OCI-LY7 (cell line): ENCODE results near the gene PLCL2. TPM values are rescaled to one million over a fixed set of nuclear protein-coding genes. Genes with fewer than 3 reads are reported as not detected.

ENCODE experiments used
- BruUV-seq: library from RNA; stranded (reverse); fragments of 400-500 nt; replicated peaks from 2 replicates; lab custom pipeline; 2021; lab: Mats Ljungman, UMichigan
- CTCF ChIA-PET: fragments of 300-600 bp; sonication (Branson Sonifier 250); formaldehyde crosslinking; loops from one replicate; lab custom pipeline; 2022; ENCODE audit warnings: antibody characterized with exemption; ENCODE audit not compliant: unreplicated experiment; lab: Charles Lee
- POLR2A ChIA-PET: fragments of 300-600 bp; sonication (Branson Sonifier 250); formaldehyde crosslinking; loops from one replicate; lab custom pipeline; 2022; ENCODE audit warnings: antibody characterized with exemption; lab: Charles Lee
- DNase-seq: peaks from one replicate; pipeline ENCODE4 v3.0.0-alpha.2; 2015; ENCODE audit warnings: low spot score
- H2AFZ ChIP-seq: fragments of 200-600 bp; sonication (generic), shearing (Covaris generic); 2 replicates; pipeline ENCODE4 v1.6.1; 2014; ENCODE audit warnings: mild to moderate bottlenecking, antibody characterized with exemption, low read length, moderate library complexity
- H3K27ac ChIP-seq: fragments of 200-600 bp; sonication (generic); 2 replicates; pipeline ENCODE4 v1.5.1; 2014; ENCODE audit warnings: mixed run types, low read depth, mild to moderate bottlenecking, moderate library complexity, low read length, inconsistent platforms; ENCODE audit not compliant: poor library complexity, severe bottlenecking
- H3K36me3 ChIP-seq: fragments of 200-600 bp; sonication (generic); 2 replicates; pipeline ENCODE4 v1.6.1; 2014; ENCODE audit warnings: mild to moderate bottlenecking, antibody characterized with exemption, low read length, moderate library complexity, mixed read lengths; ENCODE audit not compliant: insufficient read depth
- H3K4me1 ChIP-seq: fragments of 200-600 bp; sonication (generic); 2 replicates; pipeline ENCODE4 v1.5.1; 2014; ENCODE audit warnings: mild to moderate bottlenecking, low read length; ENCODE audit not compliant: insufficient read depth, poor library complexity, severe bottlenecking
- H3K4me2 ChIP-seq: fragments of 200-600 bp; sonication (generic); 2 replicates; pipeline ENCODE4 v1.6.1; 2014; ENCODE audit warnings: mild to moderate bottlenecking, low read length
- H3K4me3 ChIP-seq: fragments of 200-600 bp; sonication (generic); 2 replicates; pipeline ENCODE4 v1.5.1; 2014; ENCODE audit warnings: mild to moderate bottlenecking, low read depth, low read length; ENCODE audit not compliant: poor library complexity, severe bottlenecking
- H3K79me2 ChIP-seq: fragments of 200-600 bp; sonication (generic); 2 replicates; pipeline ENCODE4 v1.6.1; 2016; ENCODE audit warnings: low read depth, mild to moderate bottlenecking, low read length, moderate library complexity, mixed read lengths; ENCODE audit not compliant: insufficient read depth
- H3K9me2 ChIP-seq: fragments of 200-600 bp; sonication (generic); 2 replicates; pipeline ENCODE4 v1.6.1; 2016; ENCODE audit warnings: mild to moderate bottlenecking, low read length, mixed read lengths; ENCODE audit not compliant: insufficient read depth
- H3K9me3 ChIP-seq: fragments of 200-600 bp; sonication (generic); 2 replicates; pipeline ENCODE4 v1.6.1; 2014; ENCODE audit warnings: mild to moderate bottlenecking, mixed run types, low read length, mixed read lengths
- H4K20me1 ChIP-seq: fragments of 200-600 bp; sonication (generic); 2 replicates; pipeline ENCODE4 v1.6.1; 2014; ENCODE audit warnings: mild to moderate bottlenecking, antibody characterized with exemption, low read length, moderate library complexity, mixed read lengths; ENCODE audit not compliant: insufficient read depth
- CTCF ChIP-seq: fragments of 200-600 bp; sonication (generic); conservative IDR thresholded peaks from 2 replicates; pipeline ENCODE4 v1.5.1; 2014; ENCODE audit warnings: mild to moderate bottlenecking, antibody characterized with exemption, low read length, moderate library complexity, mixed read lengths
- EZH2phosphoT487 ChIP-seq: fragments of 200-600 bp; sonication (generic); IDR thresholded peaks from 2 replicates; pipeline ENCODE4 v1.6.1; 2018; ENCODE audit warnings: low read depth, borderline replicate concordance, mild to moderate bottlenecking, mixed run types, antibody characterized with exemption, low read length, moderate library complexity, mixed read lengths
- intact Hi-C: fragments of 100-400 bp; cut with micrococcal nuclease; formaldehyde crosslinking; loops from one replicate; pipeline ENCODE4 v1.10.0; 2022; ENCODE audit not compliant: unreplicated experiment
- total RNA-seq, 2 experiments: library from RNA; depleted of rRNA in 1 of 2; stranded (reverse); fragments of >200 nt in 1 of 2; shearing (Covaris generic) in 1 of 2; gene quantifications; 2 replicates each; pipeline ENCODE4 v1.2.3, GENCODE V29; 2014 to 2022

PLCL2 gene
- total RNA-seq, 2 experiments from 2014 or later = 34.1 to 41.6 TPM

GRCh38 chr3:16936233-16936632 is 51.5 kb downstream of the PLCL2 start:
- no peaks in the 10 kb centered on the region for H3K9me2 ChIP-seq
- H3K4me2 ChIP-seq = no peak overlapping the region
- H3K9me3 ChIP-seq = no peaks in the 10 kb centered on the region
- H3K36me3 ChIP-seq = no peaks in the 10 kb centered on the region
- no peak for DNase-seq
- peaks cover 8% of the 10 kb centered on the region; the same call in 1 of the 2 replicates for H4K20me1 ChIP-seq
- H3K4me1 ChIP-seq = no peaks in the 10 kb centered on the region
- ChIA-PET POLR2A (interaction anchor here (1.3 kb wide), 1 partner anchor 47 kb away, joined by 5 read pairs; no protein-coding TSS in a partner anchor), CTCF (no interaction called here)
- no peak overlapping the region for H3K4me3 ChIP-seq
- H2AFZ ChIP-seq = no peak overlapping the region
- intact Hi-C loops = no loop called here
- no peak for TF ChIP-seq EZH2phosphoT487
- TF ChIP-seq CTCF = no peak
- no peak overlapping the region for H3K27ac ChIP-seq
- peaks cover 32% of the 10 kb centered on the region; the same call in 1 of the 2 replicates for H3K79me2 ChIP-seq
- no TSS peak for BruUV-seq

GRCh38 chr3:16936676-16937230 is 52.0 kb downstream of the PLCL2 start:
- Histone ChIP-seq H3K27ac (no peak overlapping the region), H3K9me2 (no peaks in the 10 kb centered on the region), H3K4me2 (no peak overlapping the region), H3K4me1 (no peaks in the 10 kb centered on the region), H4K20me1 (peaks cover 8% of the 10 kb centered on the region; the same call in 1 of the 2 replicates), H3K79me2 (peaks cover 29% of the 10 kb centered on the region; the same call in 1 of the 2 replicates), H3K9me3 (no peaks in the 10 kb centered on the region), H3K4me3 (no peak overlapping the region), H3K36me3 (no peaks in the 10 kb centered on the region), H2AFZ (no peak overlapping the region)
- no TSS peak for BruUV-seq
- intact Hi-C loops = no loop called here
- POLR2A ChIA-PET = interaction anchor here (1.3 kb wide), 1 partner anchor 48 kb away, joined by 5 read pairs; no protein-coding TSS in a partner anchor
- no peak for DNase-seq
- no peak for TF ChIP-seq EZH2phosphoT487
- TF ChIP-seq CTCF = no peak
- CTCF ChIA-PET = no interaction called here

GRCh38 chr3:16937326-16937845 is 52.6 kb downstream of the PLCL2 start:
- peaks cover 8% of the 10 kb centered on the region; the same call in 1 of the 2 replicates for H4K20me1 ChIP-seq
- CTCF ChIA-PET = no interaction called here
- BruUV-seq = no TSS peak

More at GRCh38 chr3:16937326-16937845, 52.6 kb downstream of the PLCL2 start:
- no peak overlapping the region for H2AFZ ChIP-seq
- TF ChIP-seq CTCF = no peak
- no peak for TF ChIP-seq EZH2phosphoT487
- H3K36me3 ChIP-seq = no peaks in the 10 kb centered on the region
- H3K9me2 ChIP-seq = no peaks in the 10 kb centered on the region
- DNase-seq = no peak
- POLR2A ChIA-PET = interaction anchor here (0.7 to 1.7 kb wide), 4 partner anchors 10 to 24 kb away, joined by 4 to 7 read pairs (median 6); no protein-coding TSS in a partner anchor
- H3K9me3 ChIP-seq = no peaks in the 10 kb centered on the region
- no peak overlapping the region for H3K4me3 ChIP-seq
- H3K4me1 ChIP-seq = no peaks in the 10 kb centered on the region
- intact Hi-C loops = no loop called here
- peaks cover 24% of the 10 kb centered on the region; the same call in 1 of the 2 replicates for H3K79me2 ChIP-seq
- H3K4me2 ChIP-seq = no peak overlapping the region
- H3K27ac ChIP-seq = no peak overlapping the region
